CD4-positive, alpha-beta T cell treated with Interleukin-10 for 1 hour (primary cell): ENCODE data around the gene SPG21.

Experiments used
- DNase-seq: peaks from one replicate; pipeline ENCODE4 v3.0.0-alpha.2; 2020

Gene SPG21

GRCh38 chr15:64934023-64934422 lies 55.7 kb downstream of the SPG21 start:
- no peak for DNase-seq

- DNase-seq, result no peak
Observed at GRCh38 chr15:64931381-64931780, 58.3 kb downstream of the SPG21 start.

- no peak for DNase-seq
Observed at GRCh38 chr15:64930778-64931371, 58.8 kb downstream of the SPG21 start.

GRCh38 chr15:64930019-64930652 lies 59.6 kb downstream of the SPG21 start:
- no peak for DNase-seq

- DNase-seq, result no peak
Observed at GRCh38 chr15:64928626-64929220, 61.0 kb downstream of the SPG21 start.

- DNase-seq, result no peak
Observed at GRCh38 chr15:64926661-64927060, 63.1 kb downstream of the SPG21 start.

- DNase-seq, result no peak
Observed at GRCh38 chr15:64925335-64926330, 64.1 kb downstream of the SPG21 start.

GRCh38 chr15:64923546-64923945 lies 66.2 kb downstream of the SPG21 start:
- DNase-seq, result no peak

GRCh38 chr15:64921711-64922110 lies 68.0 kb downstream of the SPG21 start:
- DNase-seq, result no peak

- DNase-seq, result no peak
Observed at GRCh38 chr15:64919721-64920120, 70.0 kb downstream of the SPG21 start.

GRCh38 chr15:64917211-64917610 lies 72.5 kb downstream of the SPG21 start:
- no peak for DNase-seq

- DNase-seq, result no peak
Observed at GRCh38 chr15:64916365-64916764, 73.3 kb downstream of the SPG21 start.

GRCh38 chr15:64915518-64916227 lies 74.0 kb downstream of the SPG21 start:
- DNase-seq, result no peak
